Right atrium auricular region (tissue), 2 donors: ENCODE data around the gene TRIM52. TPM values are rescaled to one million over a fixed set of nuclear protein-coding genes. Genes with fewer than 3 reads are reported as not detected.
"Not testable (repeated sequence)": the region's sequence is repeated elsewhere in the genome, so short reads cannot be mapped to it uniquely, and the experiment has no call there.

Experiments
- DNase-seq: peaks from one replicate; pipeline ENCODE4 v3.0.0-alpha.2; 2019; ENCODE audit warnings: low spot score
- H3K27ac ChIP-seq, 2 donors: fragments of 200-600 bp; sonication (generic); 1 replicate in 1 of 2; 2 replicates in 1 of 2; pipeline ENCODE4 v1.5.1; 2016 to 2019
- H3K27me3 ChIP-seq, 2 donors: fragments of 200-600 bp; sonication (generic); one replicate each; pipeline versions ENCODE4 v1.5.1 to v1.6.0; 2017 to 2019
- H3K36me3 ChIP-seq: fragments of 200-600 bp; sonication (generic); one replicate; pipeline ENCODE4 v1.5.1; 2016
- H3K4me1 ChIP-seq, 2 donors: fragments of 200-600 bp; sonication (generic); one replicate each; pipeline versions ENCODE4 v1.5.1 to v1.6.0; 2017 to 2019
- H3K4me3 ChIP-seq, 2 donors: fragments of 200-600 bp; sonication (generic); 1 replicate in 1 of 2; 2 replicates in 1 of 2; pipeline ENCODE4 v1.5.1; 2017 to 2019; ENCODE audit warnings: mild to moderate bottlenecking in 1 of 2, moderate library complexity in 1 of 2
- H3K9me3 ChIP-seq, 2 donors: fragments of 200-600 bp; sonication (generic); one replicate each; pipeline ENCODE4 v1.5.1; 2019
- total RNA-seq, 2 donors: library from RNA; depleted of rRNA; stranded (reverse); fragments of >200 nt; gene quantifications; one replicate each; pipeline ENCODE4 v1.1.0, GENCODE V29; 2016
- TF ChIP-seq, protein P1 (sequence below), 2 donors: fragments of 200-600 bp; sonication (generic); IDR thresholded peaks; one replicate each; pipeline ENCODE4 v1.5.1; 2019; ENCODE audit warnings: antibody characterized with exemption in 2 of 2

TRIM52 gene
- total RNA-seq, 2 donors from 2014 or later = 4.4 to 9.1 TPM

DNA sequence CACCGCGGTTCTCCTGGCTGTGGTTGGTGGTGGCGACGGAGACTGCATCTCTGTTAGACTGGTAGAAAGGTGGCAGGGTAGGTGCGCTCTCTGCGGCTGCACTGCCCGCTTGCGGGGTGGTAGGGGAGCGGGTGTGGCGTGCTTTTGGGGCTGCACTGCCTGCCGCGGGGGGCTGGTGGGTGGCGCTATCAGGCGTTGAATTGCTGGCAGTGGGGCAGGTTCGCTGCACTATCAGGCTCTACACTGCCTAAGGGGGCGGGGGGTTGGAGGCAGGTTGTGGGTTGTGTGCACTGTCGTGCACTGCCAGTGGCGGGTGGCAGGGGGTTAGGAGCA is 21.0 kb upstream of the TRIM52 start:
- Histone ChIP-seq H3K4me1 (no peaks in the 10 kb centered on the region), H3K27me3 (no peaks in the 10 kb centered on the region), H3K36me3 (no peaks in the 10 kb centered on the region), H3K4me3 (no peak overlapping the region), H3K9me3 (no peaks in the 10 kb centered on the region), H3K27ac (no peak overlapping the region)
- DNase-seq = no peak
- TF ChIP-seq, protein P1, sequence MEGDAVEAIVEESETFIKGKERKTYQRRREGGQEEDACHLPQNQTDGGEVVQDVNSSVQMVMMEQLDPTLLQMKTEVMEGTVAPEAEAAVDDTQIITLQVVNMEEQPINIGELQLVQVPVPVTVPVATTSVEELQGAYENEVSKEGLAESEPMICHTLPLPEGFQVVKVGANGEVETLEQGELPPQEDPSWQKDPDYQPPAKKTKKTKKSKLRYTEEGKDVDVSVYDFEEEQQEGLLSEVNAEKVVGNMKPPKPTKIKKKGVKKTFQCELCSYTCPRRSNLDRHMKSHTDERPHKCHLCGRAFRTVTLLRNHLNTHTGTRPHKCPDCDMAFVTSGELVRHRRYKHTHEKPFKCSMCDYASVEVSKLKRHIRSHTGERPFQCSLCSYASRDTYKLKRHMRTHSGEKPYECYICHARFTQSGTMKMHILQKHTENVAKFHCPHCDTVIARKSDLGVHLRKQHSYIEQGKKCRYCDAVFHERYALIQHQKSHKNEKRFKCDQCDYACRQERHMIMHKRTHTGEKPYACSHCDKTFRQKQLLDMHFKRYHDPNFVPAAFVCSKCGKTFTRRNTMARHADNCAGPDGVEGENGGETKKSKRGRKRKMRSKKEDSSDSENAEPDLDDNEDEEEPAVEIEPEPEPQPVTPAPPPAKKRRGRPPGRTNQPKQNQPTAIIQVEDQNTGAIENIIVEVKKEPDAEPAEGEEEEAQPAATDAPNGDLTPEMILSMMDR (IDR thresholded peaks at IDR 0.05) = no peak

DNA sequence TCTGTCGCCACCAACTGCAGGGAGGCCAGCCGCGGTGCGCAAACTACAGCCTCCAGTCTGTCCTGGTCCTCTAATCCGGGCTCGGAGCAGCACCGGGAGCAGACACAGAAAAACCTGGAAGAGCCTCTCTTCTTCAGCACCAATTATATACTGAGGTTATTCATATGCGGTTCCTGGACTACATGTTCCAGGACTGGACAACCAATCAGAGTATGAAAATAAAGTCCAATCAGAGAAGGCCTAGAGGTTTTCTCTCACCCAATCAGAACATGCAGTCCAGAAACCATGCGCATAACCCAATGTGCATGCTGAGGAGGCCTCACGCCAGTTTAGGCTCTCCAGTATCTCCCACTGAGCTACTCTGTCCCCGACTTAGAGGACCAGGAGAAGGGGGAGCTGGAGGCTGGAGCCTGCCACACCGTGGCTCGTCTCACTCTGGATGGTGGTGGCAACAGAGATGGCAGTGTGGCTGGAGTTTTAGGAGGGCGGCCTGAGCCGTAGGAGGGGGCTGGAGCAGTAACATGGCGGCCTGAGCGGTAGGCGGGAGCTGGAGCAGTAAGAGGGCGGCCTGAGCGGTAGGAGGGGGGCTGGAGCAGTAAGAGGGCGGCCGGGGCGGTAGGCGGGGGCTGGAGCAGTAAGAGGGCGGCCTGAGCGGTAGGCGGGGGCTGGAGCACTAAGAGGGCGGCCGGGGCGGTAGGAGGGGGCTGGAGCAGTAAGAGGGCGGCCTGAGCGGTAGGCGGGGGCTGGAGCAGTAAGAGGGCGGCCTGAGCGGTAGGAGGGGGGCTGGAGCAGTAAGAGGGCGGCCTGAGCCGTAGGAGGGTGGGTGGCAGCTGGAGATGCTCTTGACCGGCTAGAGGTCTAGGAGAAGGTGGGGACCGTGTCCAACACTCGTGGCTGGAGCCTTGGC is 20.4 kb upstream of the TRIM52 start:
- TF ChIP-seq, protein P1 (IDR thresholded peaks at IDR 0.05) = no peak
- no peaks in the 10 kb centered on the region for H3K36me3 ChIP-seq
- no peaks in the 10 kb centered on the region for H3K4me1 ChIP-seq
- H3K27ac ChIP-seq = no peak overlapping the region
- no peaks in the 10 kb centered on the region for H3K9me3 ChIP-seq
- H3K4me3 ChIP-seq = no peak overlapping the region
- DNase-seq = no peak
- no peaks in the 10 kb centered on the region for H3K27me3 ChIP-seq

DNA sequence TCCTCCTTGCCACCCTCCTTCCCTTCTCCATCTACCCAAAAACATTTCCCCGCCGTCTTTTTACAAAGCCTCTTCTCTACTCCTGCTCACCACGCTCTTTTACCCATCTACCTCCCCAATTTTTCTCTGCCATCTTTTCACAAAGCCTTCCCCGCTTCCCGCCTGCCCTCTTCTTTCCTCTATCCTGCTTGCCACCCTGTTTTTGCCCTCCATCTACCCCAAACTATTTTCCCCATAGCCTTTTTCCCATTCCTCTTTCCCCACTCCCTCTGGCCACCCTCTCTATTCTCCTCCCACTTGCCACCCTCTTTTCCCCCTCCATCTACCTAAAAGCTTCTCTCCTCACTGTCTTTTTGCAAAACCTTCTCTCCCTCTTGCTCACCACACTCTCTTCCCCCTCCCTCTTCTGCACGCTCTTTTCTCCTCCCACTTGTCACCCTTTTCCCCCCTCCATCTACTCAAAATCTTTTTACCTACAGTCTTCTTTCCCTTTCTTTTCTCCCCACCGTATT is 19.4 kb upstream of the TRIM52 start:
- H3K4me1 ChIP-seq = no peaks in the 10 kb centered on the region
- no peaks in the 10 kb centered on the region for H3K36me3 ChIP-seq
- no peaks in the 10 kb centered on the region for H3K27me3 ChIP-seq
- no peak overlapping the region for H3K27ac ChIP-seq
- H3K9me3 ChIP-seq = no peaks in the 10 kb centered on the region
- no peak for DNase-seq
- no peak overlapping the region for H3K4me3 ChIP-seq
- TF ChIP-seq, protein P1 (IDR thresholded peaks at IDR 0.05) = no peak

DNA sequence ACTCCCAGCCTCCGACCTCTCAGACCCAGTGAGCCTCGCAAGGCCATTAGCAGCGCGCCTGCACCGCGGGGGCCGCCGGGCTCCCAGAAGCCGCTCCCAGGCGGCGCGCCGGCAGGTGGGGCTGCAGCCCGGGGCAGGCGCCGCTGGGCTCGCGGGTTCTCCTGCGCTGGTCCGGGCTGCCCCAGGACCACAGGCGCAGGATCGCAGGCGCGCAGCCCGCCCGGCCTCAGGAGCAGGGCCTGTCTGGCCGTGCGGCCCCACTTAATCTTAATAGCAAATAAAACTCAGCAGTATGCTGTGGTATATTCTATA is 12.4 kb upstream of the TRIM52 start:
- H3K27ac ChIP-seq, H3K9me3 ChIP-seq, H3K36me3 ChIP-seq, DNase-seq, H3K27me3 ChIP-seq, H3K4me1 ChIP-seq: not testable (repeated sequence)
- peak overlapping the region in 1 of 2 donors; percentile 22 for H3K4me3 ChIP-seq
- TF ChIP-seq, protein P1 (IDR thresholded peaks at IDR 0.05) = peak in 1 of 2 donors; percentile 57

DNA sequence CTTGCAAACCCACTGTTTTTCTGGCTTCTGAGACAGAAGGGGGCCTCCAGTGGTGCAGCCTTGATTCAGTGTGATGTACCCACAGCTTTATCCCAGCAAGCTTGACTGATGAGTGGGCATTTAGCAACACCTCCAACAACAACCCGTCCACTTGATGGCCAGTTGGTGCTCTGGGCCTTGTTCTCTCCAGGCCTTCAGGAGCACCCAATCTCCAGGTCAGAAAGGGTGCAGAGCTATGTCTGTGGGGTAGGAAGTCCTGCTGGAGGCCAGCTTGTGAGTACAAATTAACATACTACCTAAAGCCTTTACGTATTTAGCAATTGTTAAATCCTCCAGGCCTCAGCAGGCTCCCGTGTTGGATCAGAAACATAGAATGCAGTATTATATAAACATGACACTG is 10.1 kb upstream of the TRIM52 start:
- DNase-seq = no peak
- Histone ChIP-seq H3K4me3 (no peak overlapping the region), H3K27ac (no peak overlapping the region), H3K36me3 (no peaks in the 10 kb centered on the region), H3K4me1 (no peaks in the 10 kb centered on the region), H3K9me3 (no peaks in the 10 kb centered on the region), H3K27me3 (no peaks in the 10 kb centered on the region)
- TF ChIP-seq, protein P1 (IDR thresholded peaks at IDR 0.05) = no peak

DNA sequence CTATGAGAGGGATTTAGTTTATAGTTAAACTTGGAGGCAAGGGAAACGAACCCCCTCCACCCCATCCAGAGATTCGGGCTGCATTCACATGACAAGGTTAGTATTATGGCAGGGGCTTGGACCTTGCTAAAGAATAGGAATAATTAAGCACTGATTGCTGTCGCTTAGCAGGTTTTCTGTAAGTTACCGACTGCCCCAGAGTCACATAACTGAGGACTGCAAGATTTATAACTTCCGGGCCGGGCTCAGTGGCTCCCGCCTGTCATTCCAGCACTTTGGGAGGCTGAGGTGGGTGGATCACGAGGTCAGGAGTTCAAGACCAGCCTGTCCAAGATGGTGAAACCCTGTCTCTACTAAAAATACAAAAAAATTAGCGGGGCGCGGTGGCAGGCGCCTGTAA is 7.0 kb upstream of the TRIM52 start:
- not testable (repeated sequence) for H3K4me1 ChIP-seq, H3K27ac ChIP-seq, H3K27me3 ChIP-seq, DNase-seq, H3K36me3 ChIP-seq, H3K9me3 ChIP-seq, H3K4me3 ChIP-seq

DNA sequence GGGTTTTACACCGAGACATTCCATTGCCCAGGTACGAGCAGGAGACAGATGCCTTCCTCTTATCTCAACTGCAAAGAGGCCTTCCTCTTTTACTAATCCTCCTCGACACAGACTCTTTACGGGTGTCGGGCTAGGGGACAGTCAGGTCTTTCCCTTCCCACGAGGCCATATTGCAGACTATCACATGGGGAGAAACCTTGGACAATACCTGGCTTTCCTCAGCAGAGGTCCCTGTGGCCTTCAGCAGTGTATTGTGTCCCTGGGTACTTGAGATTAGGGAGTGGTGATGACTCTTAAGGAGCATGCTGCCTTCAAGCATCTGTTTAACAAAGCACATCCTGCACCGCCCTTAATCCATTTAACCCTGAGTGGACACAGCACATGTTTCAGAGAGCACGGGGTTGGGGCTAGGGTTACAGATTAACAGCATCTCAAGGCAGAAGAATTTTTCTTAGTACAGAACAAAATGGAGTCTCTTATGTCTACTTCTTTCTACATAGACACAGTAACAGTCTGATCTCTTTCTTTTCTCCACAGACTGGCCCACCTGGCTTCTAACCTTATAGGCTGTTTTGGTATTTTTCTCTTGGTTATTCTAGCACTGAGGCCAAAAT is 6.5 kb upstream of the TRIM52 start:
- H3K27ac ChIP-seq, H3K4me1 ChIP-seq, H3K27me3 ChIP-seq, H3K4me3 ChIP-seq, H3K36me3 ChIP-seq, DNase-seq, H3K9me3 ChIP-seq: not testable (repeated sequence)
